Keratinocyte (primary cell): Measurements from ENCODE around the gene DNAJC13.

Experiments used
- CTCF ChIP-seq, 3 experiments: IDR thresholded peaks in 1 of 3; conservative IDR thresholded peaks in 1 of 3; optimal IDR thresholded peaks in 1 of 3; 2 replicates in 2 of 3; 3 replicates in 1 of 3; pipeline versions ENCODE3 to v1.5.1; 2011; ENCODE audit warnings: low read length in 3 of 3, mild to moderate bottlenecking in 3 of 3, moderate library complexity in 2 of 3, control low read depth in 1 of 3, inconsistent platforms in 1 of 3; ENCODE audit not compliant: insufficient read depth in 2 of 3; ENCODE audit errors: extremely low read depth in 1 of 3
- EZH2 ChIP-seq: IDR thresholded peaks from one replicate; pipeline ENCODE4 v1.6.1; 2012; ENCODE audit warnings: inconsistent platforms, mild to moderate bottlenecking, low read length, moderate library complexity

- TF ChIP-seq CTCF (optimal IDR thresholded peaks at IDR 0.05 in 1 of 3, IDR thresholded peaks at IDR 0.05 in 1 of 3, conservative IDR thresholded peaks at IDR 0.05 in 1 of 3; ENCODE audit: extremely low read depth in 1 of 3, insufficient read depth in 2 of 3, low read length in 3 of 3) (no peak), EZH2 (no peak)
These were observed 133.4 kb downstream of the DNAJC13 start for GRCh38 chr3:132550579-132551305.
